ENCODE results near the gene PEX5L. TPM values are rescaled to one million over a fixed set of nuclear protein-coding genes. Genes with fewer than 3 reads are reported as not detected.
A peak's percentile ranks its signal among the peaks of the same experiment; 100 is the strongest.
"Not testable (repeated sequence)": the region's sequence is repeated elsewhere in the genome, so short reads cannot be mapped to it uniquely, and the experiment has no call there.

Gene PEX5L
- total RNA-seq, 1 experiment from 2014 or later: 0.45 TPM

- DNase-seq: no peak
- H3K36me3 ChIP-seq (replicated peaks; ENCODE audit: control insufficient read depth, insufficient read depth, low read length): no peaks in the 10 kb centered on the region
- no peak overlapping the region for H3K4me3 ChIP-seq (ENCODE audit: insufficient read depth, low read depth, low read length)
- H3K27me3 ChIP-seq (ENCODE audit: control insufficient read depth, insufficient read depth, low read length): no peaks in the 10 kb centered on the region
Measured at GRCh38 chr3:180048840-180049239, 12.1 kb upstream of the PEX5L start.

- no peaks in the 10 kb centered on the region for H3K36me3 ChIP-seq (replicated peaks; ENCODE audit: control insufficient read depth, insufficient read depth, low read length)
- DNase-seq: no peak
- H3K27me3 ChIP-seq (ENCODE audit: control insufficient read depth, insufficient read depth, low read length): no peaks in the 10 kb centered on the region
- H3K4me3 ChIP-seq (ENCODE audit: insufficient read depth, low read depth, low read length): no peak overlapping the region
Measured at GRCh38 chr3:180048103-180048502, 11.4 kb upstream of the PEX5L start.

GRCh38 chr3:180040966-180041365 is 4.2 kb upstream of the PEX5L start:
- H3K27me3 ChIP-seq (ENCODE audit: control insufficient read depth, insufficient read depth, low read length): peaks cover 7% of the 10 kb centered on the region; the same call in 1 of the 2 replicates
- H3K4me3 ChIP-seq (ENCODE audit: insufficient read depth, low read depth, low read length): no peak overlapping the region
- DNase-seq: no peak
- no peaks in the 10 kb centered on the region for H3K36me3 ChIP-seq (replicated peaks; ENCODE audit: control insufficient read depth, insufficient read depth, low read length)

GRCh38 chr3:180036092-180036670 is 556 bp downstream of the PEX5L start:
- H3K4me3 ChIP-seq (ENCODE audit: insufficient read depth, low read depth, low read length): peak overlapping the region; percentile 67
- DNase-seq: no peak
- H3K27me3 ChIP-seq (ENCODE audit: control insufficient read depth, insufficient read depth, low read length): peaks cover 7% of the 10 kb centered on the region; the same call in 1 of the 2 replicates
- H3K36me3 ChIP-seq (replicated peaks; ENCODE audit: control insufficient read depth, insufficient read depth, low read length): no peaks in the 10 kb centered on the region

GRCh38 chr3:180026997-180027396 is 9.7 kb downstream of the PEX5L start:
- H3K27me3 ChIP-seq (ENCODE audit: control insufficient read depth, insufficient read depth, low read length): no peaks in the 10 kb centered on the region
- DNase-seq: no peak
- H3K4me3 ChIP-seq (ENCODE audit: insufficient read depth, low read depth, low read length): no peak overlapping the region
- H3K36me3 ChIP-seq (replicated peaks; ENCODE audit: control insufficient read depth, insufficient read depth, low read length): no peaks in the 10 kb centered on the region

GRCh38 chr3:180018543-180018942 is 18.2 kb downstream of the PEX5L start:
- Histone ChIP-seq H3K4me3 (ENCODE audit: insufficient read depth, low read depth, low read length) (no peak overlapping the region), H3K36me3 (replicated peaks; ENCODE audit: control insufficient read depth, insufficient read depth, low read length) (no peaks in the 10 kb centered on the region), H3K27me3 (ENCODE audit: control insufficient read depth, insufficient read depth, low read length) (no peaks in the 10 kb centered on the region)
- DNase-seq: peak; percentile 19

GRCh38 chr3:180017846-180018245 is 18.9 kb downstream of the PEX5L start:
- H3K36me3 ChIP-seq (replicated peaks; ENCODE audit: control insufficient read depth, insufficient read depth, low read length): no peaks in the 10 kb centered on the region
- H3K4me3 ChIP-seq (ENCODE audit: insufficient read depth, low read depth, low read length): no peak overlapping the region
- DNase-seq: no peak
- H3K27me3 ChIP-seq (ENCODE audit: control insufficient read depth, insufficient read depth, low read length): no peaks in the 10 kb centered on the region

GRCh38 chr3:180011927-180012326 is 24.8 kb downstream of the PEX5L start:
- DNase-seq: no peak
- no peak overlapping the region for H3K4me3 ChIP-seq (ENCODE audit: insufficient read depth, low read depth, low read length)
- H3K36me3 ChIP-seq (replicated peaks; ENCODE audit: control insufficient read depth, insufficient read depth, low read length): no peaks in the 10 kb centered on the region
- no peaks in the 10 kb centered on the region for H3K27me3 ChIP-seq (ENCODE audit: control insufficient read depth, insufficient read depth, low read length)

GRCh38 chr3:180008318-180008717 is 28.4 kb downstream of the PEX5L start:
- not testable (repeated sequence) for H3K27me3 ChIP-seq (ENCODE audit: control insufficient read depth, insufficient read depth, low read length); DNase-seq; H3K36me3 ChIP-seq (replicated peaks; ENCODE audit: control insufficient read depth, insufficient read depth, low read length); H3K4me3 ChIP-seq (ENCODE audit: insufficient read depth, low read depth, low read length)

GRCh38 chr3:180004542-180004941 is 32.2 kb downstream of the PEX5L start:
- no peaks in the 10 kb centered on the region for H3K27me3 ChIP-seq (ENCODE audit: control insufficient read depth, insufficient read depth, low read length)
- no peak overlapping the region for H3K4me3 ChIP-seq (ENCODE audit: insufficient read depth, low read depth, low read length)
- no peaks in the 10 kb centered on the region for H3K36me3 ChIP-seq (replicated peaks; ENCODE audit: control insufficient read depth, insufficient read depth, low read length)
- no peak for DNase-seq

- H3K4me3 ChIP-seq (ENCODE audit: insufficient read depth, low read depth, low read length): no peak overlapping the region
- H3K36me3 ChIP-seq (replicated peaks; ENCODE audit: control insufficient read depth, insufficient read depth, low read length): no peaks in the 10 kb centered on the region
- DNase-seq: no peak
- H3K27me3 ChIP-seq (ENCODE audit: control insufficient read depth, insufficient read depth, low read length): no peaks in the 10 kb centered on the region
Measured at GRCh38 chr3:180002006-180002405, 34.7 kb downstream of the PEX5L start.

GRCh38 chr3:180000500-180000899 is 36.2 kb downstream of the PEX5L start:
- H3K4me3 ChIP-seq (ENCODE audit: insufficient read depth, low read depth, low read length): no peak overlapping the region
- H3K36me3 ChIP-seq (replicated peaks; ENCODE audit: control insufficient read depth, insufficient read depth, low read length): no peaks in the 10 kb centered on the region
- DNase-seq: no peak
- no peaks in the 10 kb centered on the region for H3K27me3 ChIP-seq (ENCODE audit: control insufficient read depth, insufficient read depth, low read length)

GRCh38 chr3:179995406-179995805 is 41.3 kb downstream of the PEX5L start:
- DNase-seq: no peak
- Histone ChIP-seq H3K36me3 (replicated peaks; ENCODE audit: control insufficient read depth, insufficient read depth, low read length) (no peaks in the 10 kb centered on the region), H3K27me3 (ENCODE audit: control insufficient read depth, insufficient read depth, low read length) (no peaks in the 10 kb centered on the region), H3K4me3 (ENCODE audit: insufficient read depth, low read depth, low read length) (no peak overlapping the region)

GRCh38 chr3:179991883-179992282 is 44.9 kb downstream of the PEX5L start:
- H3K27me3 ChIP-seq (ENCODE audit: control insufficient read depth, insufficient read depth, low read length): no peaks in the 10 kb centered on the region
- H3K4me3 ChIP-seq (ENCODE audit: insufficient read depth, low read depth, low read length): no peak overlapping the region
- DNase-seq: no peak
- no peaks in the 10 kb centered on the region for H3K36me3 ChIP-seq (replicated peaks; ENCODE audit: control insufficient read depth, insufficient read depth, low read length)

GRCh38 chr3:179991104-179991503 is 45.6 kb downstream of the PEX5L start:
- Histone ChIP-seq H3K36me3 (replicated peaks; ENCODE audit: control insufficient read depth, insufficient read depth, low read length) (no peaks in the 10 kb centered on the region), H3K4me3 (ENCODE audit: insufficient read depth, low read depth, low read length) (no peak overlapping the region), H3K27me3 (ENCODE audit: control insufficient read depth, insufficient read depth, low read length) (no peaks in the 10 kb centered on the region)
- no peak for DNase-seq

- no peaks in the 10 kb centered on the region for H3K36me3 ChIP-seq (replicated peaks; ENCODE audit: control insufficient read depth, insufficient read depth, low read length)
- H3K4me3 ChIP-seq (ENCODE audit: insufficient read depth, low read depth, low read length): no peak overlapping the region
- H3K27me3 ChIP-seq (ENCODE audit: control insufficient read depth, insufficient read depth, low read length): no peaks in the 10 kb centered on the region
- DNase-seq: no peak
Measured at GRCh38 chr3:179981646-179982045, 55.1 kb downstream of the PEX5L start.

Measured in H7 (cell line).